ENCODE data around the gene C8A. TPM values are rescaled to one million over a fixed set of nuclear protein-coding genes. Genes with fewer than 3 reads are reported as not detected.

The C8A gene
- total RNA-seq, 4 donors from 2014 or later = not detected

- H3K27me3 ChIP-seq = no peaks in the 10 kb centered on the region
- no peak overlapping the region for H3K27ac ChIP-seq (replicated peaks in 1 of 4)
- no peaks in the 10 kb centered on the region for H3K4me1 ChIP-seq
- no peaks in the 10 kb centered on the region for H3K9me3 ChIP-seq
- no peak for TF ChIP-seq EP300 (IDR thresholded peaks at IDR 0.05)
- TF ChIP-seq POLR2A (IDR thresholded peaks at IDR 0.05; ENCODE audit: low read depth) = no peak
- TF ChIP-seq, protein P1, sequence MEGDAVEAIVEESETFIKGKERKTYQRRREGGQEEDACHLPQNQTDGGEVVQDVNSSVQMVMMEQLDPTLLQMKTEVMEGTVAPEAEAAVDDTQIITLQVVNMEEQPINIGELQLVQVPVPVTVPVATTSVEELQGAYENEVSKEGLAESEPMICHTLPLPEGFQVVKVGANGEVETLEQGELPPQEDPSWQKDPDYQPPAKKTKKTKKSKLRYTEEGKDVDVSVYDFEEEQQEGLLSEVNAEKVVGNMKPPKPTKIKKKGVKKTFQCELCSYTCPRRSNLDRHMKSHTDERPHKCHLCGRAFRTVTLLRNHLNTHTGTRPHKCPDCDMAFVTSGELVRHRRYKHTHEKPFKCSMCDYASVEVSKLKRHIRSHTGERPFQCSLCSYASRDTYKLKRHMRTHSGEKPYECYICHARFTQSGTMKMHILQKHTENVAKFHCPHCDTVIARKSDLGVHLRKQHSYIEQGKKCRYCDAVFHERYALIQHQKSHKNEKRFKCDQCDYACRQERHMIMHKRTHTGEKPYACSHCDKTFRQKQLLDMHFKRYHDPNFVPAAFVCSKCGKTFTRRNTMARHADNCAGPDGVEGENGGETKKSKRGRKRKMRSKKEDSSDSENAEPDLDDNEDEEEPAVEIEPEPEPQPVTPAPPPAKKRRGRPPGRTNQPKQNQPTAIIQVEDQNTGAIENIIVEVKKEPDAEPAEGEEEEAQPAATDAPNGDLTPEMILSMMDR (IDR thresholded peaks at IDR 0.05) = no peak
- TF ChIP-seq POLR2AphosphoS5 (IDR thresholded peaks at IDR 0.05) = no peak
- H3K4me3 ChIP-seq = no peak overlapping the region
- H3K36me3 ChIP-seq = no peaks in the 10 kb centered on the region
- no peak for DNase-seq (ENCODE audit: extremely low spot score)
- intact Hi-C loops (cut with DNase I) = no loop called here
Observed at GRCh38 chr1:56859287-56859686, 4.7 kb downstream of the C8A start.

DNA sequence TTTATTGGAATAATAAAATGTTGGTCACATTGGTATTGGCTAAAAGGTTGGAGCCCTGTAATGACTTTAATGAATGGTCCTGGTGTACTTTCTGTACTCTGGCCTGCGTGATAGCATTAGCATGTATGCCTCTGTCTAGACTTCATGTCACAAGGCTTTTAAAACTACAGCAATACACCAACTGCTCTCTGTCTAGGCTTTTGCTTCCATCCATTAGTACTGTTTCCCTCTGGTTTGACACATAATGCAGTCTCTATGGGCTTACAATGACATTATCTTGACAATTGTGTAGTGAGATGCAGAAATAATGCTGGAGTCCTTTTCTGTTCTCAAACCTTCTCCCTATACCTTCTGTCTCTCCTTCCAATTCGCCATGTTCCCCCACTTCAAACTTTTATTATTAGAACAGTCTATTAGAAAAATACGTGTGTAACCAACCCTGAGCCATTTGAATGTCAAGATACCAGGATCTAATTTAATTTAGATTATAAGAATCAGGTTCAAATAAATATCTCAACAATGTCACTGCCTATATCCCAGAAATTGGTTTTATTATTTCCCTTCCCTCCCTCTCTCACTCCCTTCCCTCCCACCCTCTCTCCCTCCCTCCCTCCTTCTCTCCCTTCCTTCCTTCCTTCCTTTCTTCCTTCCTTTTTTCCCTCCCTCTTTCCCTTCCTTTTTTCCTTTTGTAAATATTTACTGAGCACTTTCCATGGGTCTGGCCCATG lies 8.8 kb downstream of the C8A start:
- no peaks in the 10 kb centered on the region for H3K4me1 ChIP-seq
- DNase-seq (ENCODE audit: extremely low spot score) = no peak
- TF ChIP-seq, protein P1 (IDR thresholded peaks at IDR 0.05) = no peak
- TF ChIP-seq POLR2A (IDR thresholded peaks at IDR 0.05; ENCODE audit: low read depth) = no peak
- no peak for TF ChIP-seq POLR2AphosphoS5 (IDR thresholded peaks at IDR 0.05)
- TF ChIP-seq EP300 (IDR thresholded peaks at IDR 0.05) = no peak
- intact Hi-C loops (cut with DNase I) = no loop called here
- H3K9me3 ChIP-seq = no peaks in the 10 kb centered on the region
- no peak overlapping the region for H3K4me3 ChIP-seq
- H3K36me3 ChIP-seq = no peaks in the 10 kb centered on the region
- no peak overlapping the region for H3K27ac ChIP-seq (replicated peaks in 1 of 4)
- 82% methylated on average over 3 of the region's 3 CpGs for WGBS
- no peaks in the 10 kb centered on the region for H3K27me3 ChIP-seq

DNA sequence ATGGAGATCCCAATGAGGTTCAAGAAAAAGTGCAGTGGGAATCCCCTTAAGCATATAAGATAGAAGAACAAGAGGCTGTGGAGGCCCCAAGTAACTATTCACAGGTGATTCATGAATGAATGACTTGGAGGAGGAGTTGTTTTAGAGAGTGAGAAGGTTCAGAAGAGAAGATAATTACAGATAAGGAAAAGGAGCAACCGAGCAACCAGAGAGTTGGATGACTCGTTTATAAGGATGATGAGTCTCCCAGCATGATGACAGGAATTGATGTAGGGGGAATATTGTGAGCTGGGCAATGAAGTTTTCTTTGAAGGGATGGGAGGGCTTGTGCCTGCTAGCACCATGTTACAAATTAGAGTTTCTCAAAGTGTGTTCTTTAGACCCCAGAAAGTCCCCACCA lies 9.8 kb downstream of the C8A start:
- Histone ChIP-seq H3K9me3 (no peaks in the 10 kb centered on the region), H3K4me3 (no peak overlapping the region), H3K4me1 (no peaks in the 10 kb centered on the region), H3K27me3 (no peaks in the 10 kb centered on the region), H3K27ac (replicated peaks in 1 of 4) (no peak overlapping the region), H3K36me3 (no peaks in the 10 kb centered on the region)
- TF ChIP-seq, protein P1 (IDR thresholded peaks at IDR 0.05) = no peak
- TF ChIP-seq POLR2AphosphoS5 (IDR thresholded peaks at IDR 0.05) = no peak
- no peak for TF ChIP-seq EP300 (IDR thresholded peaks at IDR 0.05)
- TF ChIP-seq POLR2A (IDR thresholded peaks at IDR 0.05; ENCODE audit: low read depth) = no peak
- 62% methylated on average over 2 of the region's 2 CpGs for WGBS
- intact Hi-C loops (cut with DNase I) = no loop called here
- no peak for DNase-seq (ENCODE audit: extremely low spot score)

DNA sequence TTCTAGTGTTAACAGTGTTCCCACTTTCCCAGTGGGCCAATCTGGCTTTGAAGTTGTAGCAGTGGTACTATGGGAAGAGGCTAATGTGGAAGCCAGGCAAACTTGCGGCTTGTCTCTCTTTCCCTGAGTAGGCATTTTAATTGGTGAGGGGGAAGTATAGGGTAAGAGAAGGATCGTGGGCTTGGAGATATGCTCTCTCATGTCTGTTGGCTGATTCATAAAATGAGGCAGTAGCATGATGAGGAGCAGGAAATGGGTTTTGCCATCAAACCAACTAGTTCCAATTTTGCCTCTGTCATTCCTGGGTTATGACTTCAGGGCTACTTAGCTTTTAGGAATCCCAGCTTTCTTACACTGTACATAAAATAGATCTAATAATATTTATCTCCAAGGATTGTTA lies 12.1 kb downstream of the C8A start:
- no peaks in the 10 kb centered on the region for H3K36me3 ChIP-seq
- H3K27ac ChIP-seq (replicated peaks in 1 of 4) = no peak overlapping the region
- no peaks in the 10 kb centered on the region for H3K4me1 ChIP-seq
- H3K27me3 ChIP-seq = no peaks in the 10 kb centered on the region
- H3K9me3 ChIP-seq = no peaks in the 10 kb centered on the region
- intact Hi-C loops (cut with DNase I) = no loop called here
- TF ChIP-seq POLR2A (IDR thresholded peaks at IDR 0.05; ENCODE audit: low read depth) (no peak), POLR2AphosphoS5 (IDR thresholded peaks at IDR 0.05) (no peak), EP300 (IDR thresholded peaks at IDR 0.05) (no peak)
- TF ChIP-seq, protein P1 (IDR thresholded peaks at IDR 0.05) = no peak
- no peak for DNase-seq (ENCODE audit: extremely low spot score)
- H3K4me3 ChIP-seq = no peak overlapping the region
- WGBS = 83% methylated on average over 2 of the region's 2 CpGs

GRCh38 chr1:56867491-56867890 lies 12.9 kb downstream of the C8A start:
- Histone ChIP-seq H3K27ac (replicated peaks in 1 of 4) (no peak overlapping the region), H3K9me3 (no peaks in the 10 kb centered on the region), H3K4me1 (no peaks in the 10 kb centered on the region), H3K36me3 (no peaks in the 10 kb centered on the region), H3K4me3 (no peak overlapping the region), H3K27me3 (no peaks in the 10 kb centered on the region)
- WGBS = 94% methylated on average over 5 of the region's 5 CpGs
- TF ChIP-seq, protein P1 (IDR thresholded peaks at IDR 0.05) = no peak
- no peak for TF ChIP-seq POLR2AphosphoS5 (IDR thresholded peaks at IDR 0.05)
- DNase-seq (ENCODE audit: extremely low spot score) = peak; percentile 47
- intact Hi-C loops (cut with DNase I) = no loop called here

Measured in esophagus muscularis mucosa (tissue), 4 donors.